Measurements from ENCODE around the gene TOX4.
"Not testable (repeated sequence)": the region's sequence is repeated elsewhere in the genome, so short reads cannot be mapped to it uniquely, and the experiment has no call there.

The TOX4 gene

DNA sequence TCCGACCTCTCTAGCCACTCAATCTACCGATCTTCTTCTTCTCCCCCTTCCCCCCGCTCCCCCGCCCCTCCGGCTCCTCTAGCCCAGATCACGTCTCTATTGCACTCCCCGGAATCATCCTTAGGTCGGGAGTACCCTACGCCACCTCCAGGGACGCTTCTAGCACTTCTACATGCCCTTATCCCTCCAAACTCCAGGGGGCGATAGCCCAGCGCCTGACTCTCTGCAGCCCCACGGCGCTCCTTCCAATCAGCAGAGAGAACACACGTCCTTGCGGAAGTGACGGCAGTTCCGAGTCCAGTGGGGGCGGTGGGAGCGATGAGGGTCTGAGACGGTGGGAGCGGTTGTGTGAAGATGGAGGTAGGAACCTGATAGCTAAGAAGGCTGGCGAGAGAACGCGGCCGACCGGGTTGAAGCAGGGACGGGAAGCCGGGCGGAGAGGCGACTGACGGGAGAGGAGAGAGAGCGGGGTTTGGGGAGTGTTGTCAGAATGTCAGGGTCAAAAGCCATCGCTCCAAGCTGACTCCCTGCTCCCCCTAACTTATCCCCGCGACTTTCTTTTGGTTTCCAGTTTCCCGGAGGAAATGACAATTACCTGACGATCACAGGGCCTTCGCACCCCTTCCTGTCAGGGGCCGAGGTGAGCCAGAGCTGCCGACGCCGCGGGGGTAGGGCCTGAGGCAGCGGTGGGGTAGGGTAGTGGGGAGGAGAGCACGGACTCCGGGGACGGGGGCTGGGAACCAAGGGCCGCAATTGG, at the start of gene TOX4, which contains the start of gene RAB2B:
TSS of gene TOX4 (plus strand) at position 271 of the 757 bp plus-strand sequence. CDS start at position 355, 84 bp downstream.
TSS of gene RAB2B (minus strand) at position 35 of the 757 bp plus-strand sequence. CDS start 87 bp downstream, outside the sequence.
- peak; percentile 99 for DNase-seq (ENCODE audit: low read depth)

DNA sequence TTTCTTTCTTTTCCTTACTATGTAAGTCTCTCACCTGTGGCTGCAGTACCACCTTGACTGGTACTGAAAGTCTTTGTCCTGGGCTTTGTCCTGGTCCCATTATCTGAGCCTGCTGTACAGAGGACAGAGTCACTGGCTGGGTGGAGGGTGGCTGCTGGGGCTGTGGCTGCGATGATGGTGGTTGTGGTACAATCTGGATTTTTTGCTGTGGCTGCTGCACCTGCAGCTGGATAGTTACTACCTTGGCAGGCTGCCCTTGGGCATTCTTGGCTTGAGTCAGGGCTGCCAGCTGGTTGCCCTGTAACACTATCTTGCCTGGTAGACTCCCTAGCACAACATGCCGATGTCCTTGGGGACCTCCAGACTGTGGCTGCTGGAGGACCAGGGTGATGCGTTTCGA, 48.1 kb upstream of the TOX4 start:
- no peak for DNase-seq (ENCODE audit: low read depth)

DNA sequence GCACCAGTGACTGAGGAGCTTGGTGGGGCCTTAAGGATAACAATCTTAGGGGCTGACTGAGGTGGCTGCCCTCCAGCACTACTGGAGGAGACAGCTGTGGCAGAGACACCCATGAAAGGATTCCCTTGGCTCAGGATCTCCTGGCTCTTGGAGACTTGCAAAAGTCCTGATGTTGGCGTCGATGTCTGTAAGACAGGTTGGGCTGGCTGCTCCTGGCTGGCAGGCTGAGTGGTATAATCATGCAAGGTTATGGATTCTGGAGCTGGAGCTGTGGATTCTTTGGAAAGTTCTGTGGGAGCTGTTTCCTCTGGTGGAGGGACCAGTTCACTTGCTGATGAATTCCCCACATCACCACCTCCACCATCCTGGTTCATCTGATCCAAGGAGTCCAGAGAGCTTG, 45.9 kb upstream of the TOX4 start:
- DNase-seq (ENCODE audit: low read depth) = no peak

DNA sequence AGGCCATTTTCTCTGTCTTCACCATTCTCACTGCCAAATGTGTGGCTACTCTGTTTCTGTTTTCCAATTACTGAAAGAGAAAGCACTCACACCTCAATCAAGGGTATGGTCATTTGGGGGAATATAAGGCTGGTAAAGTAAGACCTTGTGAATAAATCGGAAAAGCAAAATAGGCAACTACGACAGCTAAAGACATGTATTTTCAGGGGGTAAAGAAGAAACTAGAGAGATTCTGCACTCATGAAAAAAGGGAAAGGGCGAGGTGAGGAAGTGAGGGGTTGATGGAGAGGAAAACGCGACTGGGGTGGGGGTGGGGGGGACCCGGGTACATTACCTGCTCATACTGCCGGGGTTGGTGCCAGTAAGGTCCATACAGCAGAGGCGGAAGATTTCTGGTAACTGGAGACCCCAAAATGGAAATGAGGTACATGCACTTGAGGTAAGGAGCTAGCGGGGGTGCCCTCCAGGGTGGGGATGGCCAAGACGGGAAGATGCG, 40.4 kb upstream of the TOX4 start:
- no peak for DNase-seq (ENCODE audit: low read depth)

DNA sequence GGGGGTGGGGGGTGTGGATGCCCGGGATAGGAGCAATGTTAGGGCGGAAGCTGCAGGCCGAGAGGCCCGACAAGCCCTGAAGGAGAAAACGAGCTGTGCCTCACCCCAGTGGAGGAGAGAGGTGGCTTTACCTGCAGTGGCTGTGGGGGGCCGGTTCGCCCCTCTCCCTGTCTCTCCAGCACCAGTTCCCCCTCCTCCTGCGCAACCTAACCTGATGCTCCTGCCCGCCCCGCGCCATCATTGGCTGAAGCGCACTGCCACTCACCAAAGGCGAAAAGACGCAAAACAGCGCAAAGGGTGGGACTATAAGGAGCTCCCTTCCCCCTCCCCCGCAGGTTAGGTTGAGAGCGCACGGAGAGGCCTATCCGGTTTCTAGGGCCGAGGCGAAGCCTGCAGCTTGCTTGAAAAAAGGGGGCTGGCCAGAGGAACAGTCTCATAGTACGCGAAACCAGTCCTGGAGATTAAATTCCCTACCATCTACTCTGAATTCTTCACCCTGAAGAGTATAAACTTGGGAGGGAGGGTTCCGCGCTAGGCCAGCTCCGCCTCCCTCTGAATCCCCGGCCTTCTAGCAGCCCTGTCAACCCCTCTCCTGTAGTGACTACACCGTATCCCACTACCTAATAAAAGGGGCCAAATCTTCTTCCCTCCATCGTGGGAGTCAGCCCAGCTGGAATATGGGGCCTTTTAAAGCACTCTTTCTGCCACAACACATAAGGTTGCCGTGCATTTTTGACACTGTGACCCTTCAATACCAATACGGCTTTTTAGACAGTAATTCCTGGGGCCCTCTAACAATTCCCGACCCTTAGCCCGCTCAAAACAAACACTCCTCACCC, 39.7 kb upstream of the TOX4 start:
- DNase-seq (ENCODE audit: low read depth) = peak; percentile 99

DNA sequence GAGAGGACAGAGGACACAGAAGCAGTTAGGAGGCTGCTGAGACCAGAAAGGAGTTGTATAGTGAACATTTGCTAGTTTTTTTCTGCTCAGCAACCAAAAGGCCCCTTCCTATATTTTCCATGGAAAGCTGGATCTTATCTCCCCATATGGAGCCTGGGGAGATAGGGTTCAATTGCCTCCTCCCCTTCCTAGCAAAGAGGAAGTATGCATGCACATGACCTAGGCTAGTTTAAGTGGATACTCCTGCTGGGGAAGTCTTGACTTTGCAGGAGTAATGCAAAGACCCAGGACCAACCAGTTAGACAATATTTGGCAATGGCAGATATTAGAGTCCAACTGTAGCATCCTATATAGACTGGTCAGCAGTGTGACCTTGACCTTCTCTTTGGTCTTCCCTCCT, 36.1 kb upstream of the TOX4 start:
- DNase-seq (ENCODE audit: low read depth) = no peak

DNA sequence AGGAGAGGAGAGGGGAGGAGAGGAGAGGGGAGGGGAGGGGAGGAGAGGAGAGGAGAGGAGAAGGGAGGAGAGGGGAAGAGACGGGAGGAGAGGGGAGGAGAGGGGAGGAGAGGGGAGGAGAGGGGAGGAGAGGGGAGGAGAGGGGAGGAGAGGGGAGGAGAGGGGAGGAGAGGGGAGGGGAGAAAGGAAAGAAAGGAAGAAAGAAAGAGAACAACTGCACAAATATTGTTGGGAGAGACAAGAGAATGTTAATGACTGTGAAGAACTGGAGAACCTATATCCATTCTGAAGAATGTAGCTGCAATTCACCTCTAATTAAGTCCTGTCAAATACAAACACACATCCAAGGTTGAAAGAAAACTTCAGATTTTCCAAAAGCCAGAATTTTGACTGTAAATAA, 34.3 kb upstream of the TOX4 start:
- DNase-seq (ENCODE audit: low read depth) = not testable (repeated sequence)

DNA sequence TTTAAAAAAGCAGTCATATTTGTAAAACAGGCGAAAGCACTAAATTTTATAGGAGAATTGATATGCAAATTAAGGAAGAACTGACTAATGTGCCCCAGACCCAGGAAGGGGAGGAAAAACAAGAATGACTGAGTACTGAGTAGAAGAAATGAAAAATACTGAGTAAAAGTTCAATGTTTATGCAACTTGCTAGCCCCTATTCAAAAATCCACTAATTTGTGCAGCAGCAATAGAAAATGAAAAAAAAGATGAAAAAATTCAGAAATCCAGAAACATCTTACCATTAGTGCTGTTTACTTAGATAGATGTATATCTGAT, 27.1 kb upstream of the TOX4 start:
- DNase-seq (ENCODE audit: low read depth) = no peak

DNA sequence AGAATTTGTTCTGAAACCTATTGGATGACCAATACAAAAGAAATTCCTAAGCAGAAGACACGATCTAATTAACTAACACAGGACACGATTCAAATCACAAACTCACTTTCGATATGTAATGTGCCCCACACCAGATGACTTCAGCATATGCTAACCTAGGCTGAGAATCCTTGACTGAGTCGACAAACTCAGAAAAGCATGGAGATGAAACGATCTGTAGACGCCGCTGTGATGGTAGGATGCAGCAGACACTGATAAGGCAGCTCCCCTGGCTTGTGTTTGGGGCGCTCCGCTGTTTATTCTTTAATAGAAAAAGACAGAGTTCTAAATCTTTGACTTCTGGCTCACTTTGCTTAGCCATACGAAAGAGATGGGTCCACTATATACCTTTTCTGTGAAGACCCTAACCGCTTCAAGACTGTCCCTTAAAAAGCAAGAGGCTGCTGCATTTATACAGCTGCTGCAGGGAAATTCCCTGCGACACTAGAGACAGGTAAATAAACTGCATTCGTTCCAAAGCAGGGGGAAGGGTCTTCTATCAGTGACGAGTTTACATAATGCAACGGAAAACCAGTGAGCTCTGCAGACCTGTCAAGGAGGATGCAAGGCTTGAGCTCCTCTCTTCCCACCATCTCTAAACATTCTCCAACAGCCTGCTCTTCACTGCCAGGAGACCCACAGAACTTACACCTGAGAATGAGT, 22.0 kb upstream of the TOX4 start:
- peak; percentile 19 for DNase-seq (ENCODE audit: low read depth)

DNA sequence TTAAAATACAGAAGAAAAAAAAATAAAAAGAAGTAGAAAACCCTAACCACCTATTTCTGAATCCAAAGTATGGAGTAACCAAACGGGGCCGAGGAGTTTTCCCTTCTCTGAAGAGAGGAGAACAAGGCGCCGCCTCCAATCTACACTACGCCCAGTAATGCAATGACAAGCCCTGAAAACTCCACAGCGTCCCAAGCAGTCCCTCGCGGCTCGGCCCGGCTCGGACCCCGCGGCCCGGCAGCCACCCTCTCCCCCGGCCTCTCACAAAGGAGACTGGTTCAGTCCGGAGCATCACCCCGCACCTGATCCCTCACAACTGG, 21.4 kb upstream of the TOX4 start:
- DNase-seq (ENCODE audit: low read depth) = peak; percentile 31

DNA sequence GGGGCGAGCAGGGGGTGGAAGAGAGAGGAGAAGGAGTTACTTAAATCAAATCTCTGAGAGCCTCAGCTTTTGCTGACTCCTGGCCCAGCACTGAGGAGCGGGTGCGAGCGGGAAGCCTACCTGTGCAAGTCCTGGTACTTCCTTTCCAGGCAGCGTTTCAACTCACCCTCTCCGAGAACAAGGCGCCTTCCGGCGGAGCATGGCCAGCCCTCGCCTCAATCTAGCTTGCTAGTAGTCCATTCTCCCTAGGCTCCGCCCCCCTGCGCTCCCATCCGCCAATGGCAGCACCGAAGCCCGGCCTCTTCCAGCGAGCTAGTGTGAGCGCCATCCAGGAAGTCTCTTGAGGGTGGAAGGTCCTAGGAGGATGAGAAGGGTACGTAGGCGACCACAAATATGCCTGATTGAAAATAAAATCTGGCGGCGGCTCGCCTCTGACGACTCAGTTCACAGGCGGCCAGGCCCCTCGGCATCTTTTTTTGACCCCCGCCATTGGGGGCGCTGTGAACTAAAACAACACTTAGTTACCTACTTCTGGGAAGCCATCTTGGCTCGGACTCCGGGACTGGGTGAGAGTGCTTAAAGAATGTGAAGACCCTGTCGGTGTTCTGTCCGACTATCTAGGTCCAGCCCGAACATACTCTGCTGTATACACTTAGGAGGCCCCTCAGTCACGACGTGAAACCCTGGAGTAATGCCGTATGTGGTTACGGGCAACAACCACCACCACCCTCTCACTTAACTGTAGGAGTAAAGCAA, 20.9 kb upstream of the TOX4 start, which contains the start of gene CHD8:
TSS of gene CHD8 (minus strand) at position 212 of the 756 bp plus-strand sequence. CDS start 24,480 bp downstream, outside the sequence.
- DNase-seq (ENCODE audit: low read depth) = peak; percentile 100

DNA sequence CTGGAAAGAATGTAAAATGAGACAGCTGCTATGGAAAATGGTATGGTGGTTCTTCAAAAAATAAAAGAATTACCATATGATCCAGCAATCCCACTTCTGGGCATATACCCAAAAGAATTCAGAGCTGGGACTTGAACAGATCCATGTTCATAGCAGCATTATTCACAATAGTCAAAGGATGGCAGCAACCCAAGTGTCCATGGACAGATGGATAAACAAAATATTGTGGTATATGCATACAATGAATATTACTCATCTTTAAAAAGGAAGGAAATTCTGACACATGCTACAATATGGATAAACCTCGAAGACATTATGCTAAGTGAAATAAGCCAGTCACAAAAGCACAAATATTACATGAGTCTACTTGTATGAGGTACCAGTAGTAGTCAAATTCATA, 9.4 kb upstream of the TOX4 start:
- peak; percentile 92 for DNase-seq (ENCODE audit: low read depth)

DNA sequence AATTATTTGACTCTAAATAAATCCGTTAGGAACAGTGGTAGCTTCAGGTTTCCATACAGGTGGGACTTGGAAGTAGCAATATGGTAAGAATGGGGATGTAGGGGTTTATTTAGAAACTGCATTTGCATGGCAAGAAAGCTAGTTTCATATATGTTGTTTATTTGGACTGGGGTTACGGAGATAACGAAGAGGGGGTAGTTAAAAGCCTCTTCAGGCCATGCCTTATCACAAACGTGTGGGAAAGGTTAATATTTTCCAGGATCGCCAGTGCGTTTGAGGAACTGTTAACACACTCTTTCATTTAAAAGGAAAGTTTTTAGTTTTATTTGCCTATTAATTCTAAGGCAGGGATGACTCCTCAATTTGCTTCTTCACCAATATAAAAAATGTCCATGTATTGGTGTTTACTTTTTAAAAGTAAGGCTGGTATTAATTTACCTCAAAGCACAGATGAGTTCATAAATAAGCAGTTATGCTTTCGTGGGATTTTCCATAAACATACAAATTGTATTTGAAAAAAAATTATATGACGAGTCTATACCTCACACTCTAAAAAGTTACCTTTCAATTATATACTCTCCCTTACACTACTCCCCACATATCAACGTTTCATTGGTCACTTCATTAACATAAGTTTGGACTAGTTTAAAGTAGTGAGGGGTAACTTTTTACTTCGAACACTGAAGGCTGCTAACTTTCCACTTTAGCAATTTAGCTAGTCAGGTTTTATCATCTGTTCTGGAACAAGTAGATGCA, 1.1 kb upstream of the TOX4 start:
- DNase-seq (ENCODE audit: low read depth) = no peak

DNA sequence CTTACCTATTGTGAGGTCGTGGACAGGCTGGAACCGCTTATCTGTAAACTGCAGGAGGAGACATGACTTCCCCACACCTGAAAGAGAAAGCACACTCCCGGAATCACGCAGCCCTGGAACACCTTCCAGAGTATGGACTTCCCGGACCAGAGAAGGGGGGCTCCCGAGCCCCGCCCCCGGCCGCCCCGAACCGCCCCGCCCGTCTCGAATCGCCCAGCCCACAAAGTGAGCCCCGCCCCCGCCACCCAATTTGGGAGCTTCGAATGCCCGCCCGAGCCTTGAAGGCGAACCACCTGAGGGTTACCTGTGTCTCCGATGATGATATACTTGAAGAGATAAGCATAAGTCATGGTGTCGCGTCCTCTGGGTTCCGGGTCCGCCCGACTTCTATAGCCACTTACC, 471 bp upstream of the TOX4 start:
- peak; percentile 66 for DNase-seq (ENCODE audit: low read depth)

DNA sequence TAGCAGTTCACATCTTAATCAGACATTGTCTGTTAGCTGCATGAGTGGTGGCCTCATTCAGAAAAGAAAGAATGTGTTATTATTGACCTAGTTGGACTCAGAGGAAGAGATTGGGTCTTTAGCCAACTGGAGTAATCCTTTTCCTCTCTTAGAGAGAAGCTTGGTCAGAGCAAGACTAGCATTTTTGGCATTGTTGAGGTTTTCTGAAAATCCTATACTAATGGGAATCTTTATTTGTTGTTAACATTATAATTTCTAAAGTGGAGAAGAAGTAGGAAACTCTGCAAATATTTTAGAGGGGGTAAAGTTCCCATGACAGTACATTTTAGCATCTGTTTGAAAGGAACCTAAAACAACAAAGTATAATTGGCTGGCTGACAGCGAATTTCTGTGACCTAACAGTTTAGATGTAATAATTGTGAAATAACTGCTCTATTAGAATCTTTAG, 9.7 kb downstream of the TOX4 start:
- peak; percentile 94 for DNase-seq (ENCODE audit: low read depth)

DNA sequence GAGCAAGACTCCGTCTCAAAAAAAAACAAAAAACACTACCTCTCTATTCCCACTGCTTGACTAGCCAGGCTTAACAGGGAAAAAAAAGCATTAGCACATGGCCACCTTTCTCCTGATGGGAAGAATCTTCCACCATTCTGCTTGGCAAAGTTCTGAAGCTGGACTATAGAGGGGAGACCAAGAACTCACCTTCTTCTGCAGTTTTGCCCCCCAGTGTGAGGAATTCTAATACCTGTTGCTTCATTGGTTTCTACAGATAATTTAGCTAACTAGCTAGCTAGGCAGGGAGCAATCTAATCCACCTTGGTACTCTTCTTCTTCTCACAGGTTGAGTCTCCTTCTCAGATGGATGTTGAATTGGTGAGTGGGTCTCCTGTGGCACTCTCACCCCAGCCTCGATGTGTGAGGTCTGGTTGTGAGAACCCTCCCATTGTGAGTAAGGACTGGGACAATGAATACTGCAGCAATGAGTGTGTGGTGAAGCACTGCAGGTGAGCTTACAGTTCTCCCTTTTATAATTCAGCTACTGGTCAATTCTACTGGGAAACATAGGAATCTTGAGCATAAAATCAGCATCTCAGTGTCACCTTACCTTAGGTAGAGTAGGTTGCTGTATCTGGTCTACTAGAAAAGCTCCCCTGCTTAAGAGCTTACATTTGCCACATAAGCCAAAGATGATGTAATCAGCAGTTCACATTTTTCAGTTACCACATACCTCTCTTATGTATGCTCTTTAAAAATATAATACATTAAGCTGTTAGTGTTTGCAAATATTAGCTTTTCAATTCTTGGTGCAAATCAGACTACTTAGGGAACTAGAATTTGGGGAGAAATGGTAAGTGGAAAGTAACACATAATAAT, 18.1 kb downstream of the TOX4 start:
- peak; percentile 91 for DNase-seq (ENCODE audit: low read depth)

DNA sequence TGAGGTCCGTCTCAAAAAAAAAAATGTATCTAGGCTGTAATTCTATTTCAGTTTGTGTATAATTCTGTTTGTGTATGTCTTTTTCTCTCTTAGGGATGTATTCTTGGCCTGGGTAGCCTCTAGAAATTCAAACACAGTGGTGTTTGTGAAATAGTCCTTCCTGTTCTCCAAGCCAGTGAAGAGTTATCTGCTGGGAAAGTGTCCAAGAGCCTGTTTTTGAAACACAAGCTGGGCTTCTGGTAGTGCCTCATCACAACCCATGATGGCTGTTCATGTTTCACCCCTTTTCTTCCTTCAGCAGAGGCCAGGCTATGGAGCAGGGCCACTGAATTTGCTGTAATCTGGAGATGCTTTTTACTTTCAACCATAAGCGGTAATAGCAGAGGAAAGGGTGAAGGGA, 19.5 kb downstream of the TOX4 start:
- DNase-seq (ENCODE audit: low read depth) = peak; percentile 90

DNA sequence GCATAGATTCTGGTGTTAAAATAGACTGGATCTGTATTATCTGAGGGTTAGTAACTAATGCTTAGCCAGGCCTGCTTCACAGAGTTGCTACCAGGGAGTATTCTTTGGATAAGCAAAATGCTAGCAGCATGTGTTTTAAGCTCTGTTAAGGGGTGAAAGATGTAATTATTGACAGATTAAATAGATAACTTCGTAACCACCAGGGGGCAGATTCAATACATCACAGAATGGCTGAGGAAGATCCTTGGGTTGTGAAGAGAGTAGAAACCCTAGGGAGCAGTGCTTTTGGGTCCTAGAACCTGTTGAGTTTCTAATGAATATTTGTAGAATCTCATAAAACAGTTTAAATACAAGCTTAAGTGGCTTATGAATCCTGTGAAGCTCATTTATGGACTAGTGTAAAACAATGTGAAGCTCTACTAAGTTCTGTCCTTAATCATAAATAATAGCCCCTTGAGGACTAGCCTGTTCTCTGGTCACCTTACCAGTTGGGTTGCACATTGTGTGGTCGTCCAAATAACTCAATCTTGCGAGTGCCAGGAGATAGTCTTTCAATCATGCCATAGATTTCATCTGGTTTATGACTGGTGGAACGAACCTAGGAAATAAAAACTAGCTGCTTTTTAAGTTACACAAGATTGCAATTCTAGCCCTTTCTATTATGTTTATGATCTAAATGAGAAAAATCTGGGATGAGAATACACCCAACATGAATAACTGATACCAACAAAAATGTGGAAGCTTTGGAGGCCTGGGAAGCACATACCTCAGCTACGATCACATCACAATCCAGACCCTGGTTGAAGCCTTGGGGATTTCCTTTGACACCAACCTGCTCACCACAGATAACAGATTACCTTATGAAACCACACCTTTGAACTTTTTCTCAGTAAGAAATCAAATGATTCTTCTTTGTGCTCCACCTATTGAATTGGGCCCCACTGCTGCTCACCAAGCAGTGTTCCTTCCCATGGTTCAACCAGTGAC, 21.8 kb downstream of the TOX4 start:
- DNase-seq (ENCODE audit: low read depth) = peak; percentile 57

DNA sequence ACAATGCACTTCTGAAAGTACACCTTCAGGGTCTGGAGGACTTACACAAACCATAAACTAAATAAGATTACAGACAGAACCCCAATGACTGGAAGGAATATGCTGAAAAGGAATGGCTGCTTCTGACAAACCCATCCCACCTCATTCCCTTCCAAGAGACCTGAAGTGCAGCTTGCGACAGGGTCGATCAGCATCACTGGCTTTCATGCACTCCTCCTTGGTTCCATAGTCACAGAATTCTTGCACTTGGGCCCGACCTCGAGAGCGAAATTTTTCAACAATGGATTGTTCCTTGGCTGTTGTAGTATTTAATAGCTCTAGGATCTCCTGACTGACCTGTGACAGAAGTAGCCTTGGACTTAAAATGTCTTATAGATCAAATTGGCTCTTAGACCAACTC, 24.6 kb downstream of the TOX4 start:
- DNase-seq (ENCODE audit: low read depth) = no peak

Measured in iris pigment epithelial cell (primary cell).